Transverse colon (tissue), 4 donors: Measurements from ENCODE around the gene RCE1. TPM values are rescaled to one million over a fixed set of nuclear protein-coding genes. Genes with fewer than 3 reads are reported as not detected.
A peak's percentile ranks its signal among the peaks of the same experiment; 100 is the strongest.

ENCODE experiments used
- DNase-seq: peaks from one replicate; pipeline ENCODE4 v3.0.0-alpha.2; 2019
- H3K27ac ChIP-seq, 4 donors: fragments of 200-600 bp; sonication (generic); 2 replicates each; pipeline ENCODE4 v1.5.1; 2016 to 2018; ENCODE audit warnings: inconsistent platforms in 4 of 4
- H3K27me3 ChIP-seq: fragments of 200-600 bp; sonication (generic); 2 replicates; pipeline ENCODE4 v1.5.1; 2017; ENCODE audit warnings: inconsistent platforms
- H3K36me3 ChIP-seq, 4 donors: fragments of 200-600 bp; sonication (generic); 2 replicates each; pipeline ENCODE4 v1.5.1; 2017 to 2019; ENCODE audit warnings: inconsistent platforms in 4 of 4
- H3K4me1 ChIP-seq, 4 donors: fragments of 200-600 bp; sonication (generic); 2 replicates each; pipeline ENCODE4 v1.5.1; 2017 to 2020; ENCODE audit warnings: inconsistent platforms in 4 of 4
- H3K4me3 ChIP-seq, 4 donors: fragments of 200-600 bp; sonication (generic); 1 replicate in 1 of 4; 2 replicates in 3 of 4; pipeline versions ENCODE4 v1.5.1 to v1.6.1; 2017 to 2019; ENCODE audit warnings: inconsistent platforms in 4 of 4
- H3K9me3 ChIP-seq, 2 donors: fragments of 200-600 bp; sonication (generic); 2 replicates each; pipeline ENCODE4 v1.5.1; 2017 to 2019; ENCODE audit warnings: inconsistent platforms in 2 of 2
- EP300 ChIP-seq: sonication (generic); formaldehyde crosslinking; IDR thresholded peaks from one replicate; pipeline ENCODE4 v1.6.1; 2017; ENCODE audit warnings: antibody characterized with exemption, low read depth
- POLR2A ChIP-seq: fragments of 450-650 bp; IDR thresholded peaks from one replicate; pipeline ENCODE4 v1.6.1; 2016; ENCODE audit warnings: antibody characterized with exemption, mild to moderate bottlenecking, moderate library complexity
- POLR2AphosphoS5 ChIP-seq, 3 donors: sonication (generic); formaldehyde crosslinking; IDR thresholded peaks; one replicate each; pipeline ENCODE4 v1.6.1; 2016; ENCODE audit warnings: antibody characterized with exemption in 3 of 3
- WGBS, 2 donors: methylation state at CpG; one replicate each; pipeline ENCODE4 v1.1.5; 2018; ENCODE audit warnings: low coverage in 1 of 2; 5-methylcytosine and 5-hydroxymethylcytosine counted together
- in situ Hi-C, 4 donors: fragments of 200-750 bp; cut with MboI; loops; one replicate each; pipeline versions ENCODE4 v1.15.0 to v1.15.1; 2017; ENCODE audit warnings: low sequenced_read_pairs in 3 of 4, low pct_ligation_motif_present in 1 of 4, low pct_unique_long_range_greater_than_20kb in 1 of 4
- intact Hi-C: fragments of 100-400 bp; cut with DNase I; formaldehyde crosslinking; loops from one replicate; pipeline ENCODE4 v1.15.1; 2023; ENCODE audit warnings: low total_unique reads
- total RNA-seq, 4 donors: library from RNA; depleted of rRNA; stranded (reverse); fragments of >200 nt; gene quantifications; one replicate each; pipeline ENCODE4 v1.1.0, GENCODE V29; 2016
- TF ChIP-seq, protein P1 (sequence below), 5 experiments: fragments of 200-600 bp in 3 of 5; fragments of 450-650 bp in 2 of 5; sonication (generic) in 3 of 5; IDR thresholded peaks; 1 replicate in 2 of 5; 2 replicates in 3 of 5; pipeline ENCODE4 v1.5.1; 2016 to 2017; ENCODE audit warnings: antibody characterized with exemption in 5 of 5, inconsistent platforms in 3 of 5, mild to moderate bottlenecking in 2 of 5, moderate library complexity in 1 of 5

RCE1 gene
- total RNA-seq, 4 donors from 2014 or later, result 14.5 to 40.3 (median 37.4) TPM

DNA sequence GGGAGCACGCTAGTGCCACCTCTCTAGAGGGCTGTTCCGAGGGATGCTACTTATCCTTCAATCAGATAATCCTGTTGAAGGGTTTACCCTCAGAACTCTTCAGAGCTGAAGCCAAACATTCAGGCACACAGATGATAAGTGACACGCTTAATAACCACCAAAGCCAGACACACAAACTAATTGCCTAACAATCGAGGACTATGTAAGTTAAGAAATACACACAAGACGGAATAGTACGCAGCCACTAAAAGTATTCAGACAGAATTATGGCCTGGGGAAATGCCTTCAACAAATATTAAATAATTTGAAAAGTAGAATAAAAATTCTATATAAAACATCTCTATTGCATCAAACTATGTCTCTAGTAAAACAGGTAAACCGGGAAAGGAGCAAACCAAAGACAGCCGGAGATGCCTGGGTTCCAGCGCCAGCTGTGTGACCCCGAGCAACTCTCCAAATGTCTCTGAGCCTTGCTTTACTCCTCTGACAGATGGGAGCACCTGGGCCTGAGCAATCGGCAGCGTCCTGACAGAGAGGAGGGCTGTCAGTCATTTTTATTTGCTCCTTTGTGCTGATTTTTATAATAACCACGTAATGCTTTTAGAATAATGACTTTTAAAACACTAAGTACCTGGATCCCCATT, 25.0 kb downstream of the RCE1 start:
- TF ChIP-seq EP300, result no peak
- TF ChIP-seq POLR2AphosphoS5 (IDR thresholded peaks at IDR 0.05), result no peak
- TF ChIP-seq, protein P1, sequence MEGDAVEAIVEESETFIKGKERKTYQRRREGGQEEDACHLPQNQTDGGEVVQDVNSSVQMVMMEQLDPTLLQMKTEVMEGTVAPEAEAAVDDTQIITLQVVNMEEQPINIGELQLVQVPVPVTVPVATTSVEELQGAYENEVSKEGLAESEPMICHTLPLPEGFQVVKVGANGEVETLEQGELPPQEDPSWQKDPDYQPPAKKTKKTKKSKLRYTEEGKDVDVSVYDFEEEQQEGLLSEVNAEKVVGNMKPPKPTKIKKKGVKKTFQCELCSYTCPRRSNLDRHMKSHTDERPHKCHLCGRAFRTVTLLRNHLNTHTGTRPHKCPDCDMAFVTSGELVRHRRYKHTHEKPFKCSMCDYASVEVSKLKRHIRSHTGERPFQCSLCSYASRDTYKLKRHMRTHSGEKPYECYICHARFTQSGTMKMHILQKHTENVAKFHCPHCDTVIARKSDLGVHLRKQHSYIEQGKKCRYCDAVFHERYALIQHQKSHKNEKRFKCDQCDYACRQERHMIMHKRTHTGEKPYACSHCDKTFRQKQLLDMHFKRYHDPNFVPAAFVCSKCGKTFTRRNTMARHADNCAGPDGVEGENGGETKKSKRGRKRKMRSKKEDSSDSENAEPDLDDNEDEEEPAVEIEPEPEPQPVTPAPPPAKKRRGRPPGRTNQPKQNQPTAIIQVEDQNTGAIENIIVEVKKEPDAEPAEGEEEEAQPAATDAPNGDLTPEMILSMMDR (IDR thresholded peaks at IDR 0.05), result no peak
- no peaks in the 10 kb centered on the region for H3K27me3 ChIP-seq
- H3K4me1 ChIP-seq, result peaks cover 4 to 18% (median 17%) of the 10 kb centered on the region in 4 donors
- in situ Hi-C loops, result no loop called here
- no peaks in the 10 kb centered on the region for H3K36me3 ChIP-seq
- no peak overlapping the region for H3K4me3 ChIP-seq
- no peaks in the 10 kb centered on the region for H3K9me3 ChIP-seq
- 84 to 85% methylated on average over 12 to 13 of the region's 13 CpGs for WGBS, 2 donors
- H3K27ac ChIP-seq, result no peak overlapping the region
- intact Hi-C loops, result no loop called here
- DNase-seq, result no peak

DNA sequence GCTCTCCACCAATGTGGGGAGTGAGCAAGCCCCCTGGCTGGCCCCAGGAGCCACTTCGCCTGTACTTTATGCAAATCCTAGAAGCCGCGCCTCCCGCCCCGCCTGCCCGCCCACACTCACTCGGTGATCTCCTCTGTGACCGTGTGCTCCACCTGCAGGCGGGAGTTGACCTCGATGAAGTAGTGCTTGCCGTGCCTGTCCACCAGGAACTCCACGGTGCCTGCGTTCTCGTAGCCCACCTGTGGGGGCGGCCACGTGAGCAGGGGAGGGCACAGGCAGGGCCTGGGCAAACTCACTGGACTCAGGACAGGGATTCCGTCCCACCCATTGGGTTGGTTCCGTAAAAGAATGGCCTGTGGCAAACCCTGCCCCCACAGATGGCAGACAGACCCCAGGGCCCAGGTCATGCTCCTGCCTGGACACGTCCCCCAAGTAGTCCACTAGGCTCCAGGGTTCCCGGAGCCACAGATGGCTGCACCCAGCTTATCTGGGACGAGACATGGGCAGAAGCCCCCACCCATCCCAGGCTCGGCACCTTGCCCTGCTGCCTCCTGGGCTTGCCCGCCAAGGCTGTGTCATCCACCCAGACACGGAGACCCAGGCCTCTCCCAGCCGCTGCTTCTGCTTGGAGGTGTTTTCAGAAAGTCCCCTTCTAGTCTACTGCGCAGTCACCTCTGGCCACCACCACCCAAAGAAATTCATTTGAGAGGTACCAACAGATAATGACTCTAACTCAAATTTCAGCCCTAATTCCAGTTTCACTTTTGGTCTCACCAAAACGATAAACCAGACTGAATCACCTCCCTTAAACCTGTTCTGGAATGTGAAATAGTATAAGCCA, 25.7 kb downstream of the RCE1 start:
- in situ Hi-C loops, result no loop called here
- peak; percentile 89 for DNase-seq
- TF ChIP-seq EP300 (no peak), POLR2A (no peak), POLR2AphosphoS5 (IDR thresholded peaks at IDR 0.05) (no peak)
- TF ChIP-seq, protein P1 (IDR thresholded peaks at IDR 0.05), result peak; percentile 34 to 84 (median 53)
- no peaks in the 10 kb centered on the region for H3K36me3 ChIP-seq
- 48 to 62% methylated on average over 3 to 26 of the region's 27 CpGs for WGBS, 2 donors
- no peak overlapping the region for H3K27ac ChIP-seq
- no peaks in the 10 kb centered on the region for H3K9me3 ChIP-seq
- intact Hi-C loops, result no loop called here
- peaks cover 4 to 16% (median 12%) of the 10 kb centered on the region in 4 donors for H3K4me1 ChIP-seq
- H3K27me3 ChIP-seq, result no peaks in the 10 kb centered on the region
- H3K4me3 ChIP-seq, result no peak overlapping the region

- Histone ChIP-seq H3K27me3 (no peaks in the 10 kb centered on the region), H3K36me3 (no peaks in the 10 kb centered on the region), H3K4me1 (peaks cover 0 to 10% (median 7%) of the 10 kb centered on the region in 4 donors), H3K27ac (no peak overlapping the region), H3K9me3 (no peaks in the 10 kb centered on the region), H3K4me3 (no peak overlapping the region)
- 97% methylated on average over 9 of the region's 9 CpGs; no CpG with 5 or more reads in 1 of the 2 donors for WGBS, 2 donors
- in situ Hi-C loops, result no loop called here
- no peak for DNase-seq
- TF ChIP-seq, protein P1 (IDR thresholded peaks at IDR 0.05), result no peak
- TF ChIP-seq POLR2A (no peak), POLR2AphosphoS5 (IDR thresholded peaks at IDR 0.05) (no peak), EP300 (no peak)
- intact Hi-C loops, result no loop called here
Observed at GRCh38 chr11:66869567-66869870, 26.3 kb downstream of the RCE1 start.

DNA sequence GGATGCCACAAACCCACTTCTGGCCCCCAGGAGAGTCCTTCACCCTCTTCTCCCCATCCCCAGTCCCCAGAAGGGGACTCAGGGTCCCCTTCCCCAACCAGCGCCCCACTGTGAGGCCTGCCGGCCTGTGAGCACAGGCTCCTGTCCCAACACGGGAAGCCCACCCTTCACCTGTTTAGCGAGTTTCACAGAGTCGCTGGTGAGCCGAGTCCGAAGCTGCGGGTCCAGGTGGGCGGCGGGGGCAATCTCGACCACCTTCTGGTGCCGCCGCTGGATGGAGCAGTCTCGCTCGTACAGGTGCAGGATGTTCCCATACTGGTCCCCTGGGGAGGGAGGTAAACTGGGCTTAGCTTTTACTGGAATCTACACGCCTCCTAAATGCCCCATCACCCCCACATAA, 26.9 kb downstream of the RCE1 start:
- H3K27ac ChIP-seq, result no peak overlapping the region
- H3K9me3 ChIP-seq, result no peaks in the 10 kb centered on the region
- H3K4me1 ChIP-seq, result peaks cover 0 to 4% (median 2%) of the 10 kb centered on the region in 4 donors
- H3K4me3 ChIP-seq, result no peak overlapping the region
- intact Hi-C loops (no loop called here), in situ Hi-C loops (no loop called here)
- 90 to 99% methylated on average over 2 to 15 of the region's 16 CpGs for WGBS, 2 donors
- no peaks in the 10 kb centered on the region for H3K27me3 ChIP-seq
- no peak for TF ChIP-seq POLR2AphosphoS5 (IDR thresholded peaks at IDR 0.05)
- TF ChIP-seq, protein P1 (IDR thresholded peaks at IDR 0.05), result no peak
- TF ChIP-seq EP300, result no peak
- TF ChIP-seq POLR2A, result no peak
- no peaks in the 10 kb centered on the region for H3K36me3 ChIP-seq
- DNase-seq, result no peak
